Stomach smooth muscle (tissue), 2 donors: ENCODE measurements around the gene MTNR1B.

Experiments
- H3K27ac ChIP-seq: one replicate; pipeline ENCODE4 v1.7.0; 2013; ENCODE audit warnings: mild to moderate bottlenecking, low read length, inconsistent platforms
- H3K27me3 ChIP-seq, 2 donors: one replicate each; pipeline ENCODE4 v1.7.0; 2013; ENCODE audit warnings: low read length in 2 of 2; ENCODE audit not compliant: insufficient read depth in 2 of 2, control insufficient read depth in 1 of 2
- H3K36me3 ChIP-seq, 2 donors: one replicate each; pipeline ENCODE4 v1.7.0; 2013; ENCODE audit warnings: low read length in 2 of 2; ENCODE audit not compliant: control insufficient read depth in 2 of 2, insufficient read depth in 2 of 2
- H3K4me1 ChIP-seq: one replicate; pipeline ENCODE4 v1.7.0; 2013; ENCODE audit warnings: low read length; ENCODE audit not compliant: control insufficient read depth, insufficient read depth
- H3K4me3 ChIP-seq, 2 donors: one replicate each; pipeline ENCODE4 v1.7.0; 2013; ENCODE audit warnings: low read length in 2 of 2
- H3K9ac ChIP-seq, 2 donors: one replicate each; pipeline ENCODE4 v1.7.0; 2013; ENCODE audit warnings: low read length in 2 of 2, mild to moderate bottlenecking in 1 of 2
- H3K9me3 ChIP-seq, 2 donors: one replicate each; pipeline ENCODE4 v1.7.0; 2013; ENCODE audit warnings: low read length in 2 of 2; ENCODE audit not compliant: control insufficient read depth in 2 of 2
- donor health status: healthy.
- donor health status: Pancreatic carcinoma.

Gene MTNR1B

GRCh38 chr11:92954003-92954402, 15.4 kb upstream of the MTNR1B start:
- no peak overlapping the region for H3K9ac ChIP-seq
- no peak overlapping the region for H3K27ac ChIP-seq
- no peaks in the 10 kb centered on the region for H3K9me3 ChIP-seq
- H3K4me1 ChIP-seq: no peaks in the 10 kb centered on the region
- no peaks in the 10 kb centered on the region for H3K36me3 ChIP-seq
- H3K4me3 ChIP-seq: no peak overlapping the region
- no peaks in the 10 kb centered on the region for H3K27me3 ChIP-seq

GRCh38 chr11:92955860-92956259, 13.6 kb upstream of the MTNR1B start:
- H3K4me1 ChIP-seq: no peaks in the 10 kb centered on the region
- no peak overlapping the region for H3K27ac ChIP-seq
- no peak overlapping the region for H3K9ac ChIP-seq
- H3K36me3 ChIP-seq: no peaks in the 10 kb centered on the region
- no peaks in the 10 kb centered on the region for H3K27me3 ChIP-seq
- no peak overlapping the region for H3K4me3 ChIP-seq
- H3K9me3 ChIP-seq: no peaks in the 10 kb centered on the region

- no peak overlapping the region for H3K4me3 ChIP-seq
- H3K9me3 ChIP-seq: no peaks in the 10 kb centered on the region
- H3K36me3 ChIP-seq: no peaks in the 10 kb centered on the region
- H3K4me1 ChIP-seq: no peaks in the 10 kb centered on the region
- H3K27me3 ChIP-seq: no peaks in the 10 kb centered on the region
- no peak overlapping the region for H3K9ac ChIP-seq
- no peak overlapping the region for H3K27ac ChIP-seq
Observed at GRCh38 chr11:92960886-92961285, 8.6 kb upstream of the MTNR1B start.

- H3K9ac ChIP-seq: no peak overlapping the region
- no peaks in the 10 kb centered on the region for H3K27me3 ChIP-seq
- H3K9me3 ChIP-seq: no peaks in the 10 kb centered on the region
- H3K27ac ChIP-seq: no peak overlapping the region
- no peaks in the 10 kb centered on the region for H3K4me1 ChIP-seq
- no peak overlapping the region for H3K4me3 ChIP-seq
- no peaks in the 10 kb centered on the region for H3K36me3 ChIP-seq
Observed at GRCh38 chr11:92962446-92962845, 7.0 kb upstream of the MTNR1B start.

- Histone ChIP-seq H3K27me3 (peaks cover 4 to 6% of the 10 kb centered on the region in 2 donors), H3K4me1 (no peaks in the 10 kb centered on the region), H3K36me3 (no peaks in the 10 kb centered on the region), H3K9ac (no peak overlapping the region), H3K4me3 (no peak overlapping the region), H3K9me3 (no peaks in the 10 kb centered on the region), H3K27ac (no peak overlapping the region)
Observed at GRCh38 chr11:92964471-92964870, 5.0 kb upstream of the MTNR1B start.

GRCh38 chr11:92965196-92965595, 4.3 kb upstream of the MTNR1B start:
- no peaks in the 10 kb centered on the region for H3K36me3 ChIP-seq
- H3K9me3 ChIP-seq: no peaks in the 10 kb centered on the region
- H3K4me3 ChIP-seq: no peak overlapping the region
- H3K27ac ChIP-seq: no peak overlapping the region
- H3K27me3 ChIP-seq: peaks cover 9 to 11% of the 10 kb centered on the region in 2 donors
- no peak overlapping the region for H3K9ac ChIP-seq
- no peaks in the 10 kb centered on the region for H3K4me1 ChIP-seq

- H3K27me3 ChIP-seq: peaks cover 9 to 18% of the 10 kb centered on the region in 2 donors
Observed at GRCh38 chr11:92967178-92967577, 2.3 kb upstream of the MTNR1B start.

GRCh38 chr11:92967867-92968266, 1.6 kb upstream of the MTNR1B start:
- no peaks in the 10 kb centered on the region for H3K36me3 ChIP-seq
- H3K27ac ChIP-seq: no peak overlapping the region
- H3K9me3 ChIP-seq: no peaks in the 10 kb centered on the region
- H3K4me1 ChIP-seq: no peaks in the 10 kb centered on the region
- no peak overlapping the region for H3K4me3 ChIP-seq
- H3K27me3 ChIP-seq: peaks cover 9 to 18% of the 10 kb centered on the region in 2 donors
- H3K9ac ChIP-seq: no peak overlapping the region

More at GRCh38 chr11:92967178-92967577, 2.3 kb upstream of the MTNR1B start:
- Histone ChIP-seq H3K4me3 (no peak overlapping the region), H3K36me3 (no peaks in the 10 kb centered on the region), H3K4me1 (no peaks in the 10 kb centered on the region), H3K27ac (no peak overlapping the region), H3K9me3 (no peaks in the 10 kb centered on the region), H3K9ac (no peak overlapping the region)

- Histone ChIP-seq H3K4me3 (no peak overlapping the region), H3K27me3 (peaks cover 15 to 18% of the 10 kb centered on the region in 2 donors), H3K4me1 (no peaks in the 10 kb centered on the region), H3K9me3 (no peaks in the 10 kb centered on the region), H3K9ac (no peak overlapping the region), H3K36me3 (no peaks in the 10 kb centered on the region), H3K27ac (no peak overlapping the region)
Observed at GRCh38 chr11:92969293-92969633, 188 bp upstream of the MTNR1B start.

GRCh38 chr11:92972248-92972647, 2.8 kb downstream of the MTNR1B start:
- Histone ChIP-seq H3K27me3 (peaks cover 15 to 18% of the 10 kb centered on the region in 2 donors), H3K36me3 (no peaks in the 10 kb centered on the region), H3K9ac (no peak overlapping the region), H3K4me1 (no peaks in the 10 kb centered on the region), H3K27ac (no peak overlapping the region), H3K9me3 (no peaks in the 10 kb centered on the region), H3K4me3 (no peak overlapping the region)

GRCh38 chr11:92975285-92975684, 5.8 kb downstream of the MTNR1B start:
- Histone ChIP-seq H3K9me3 (no peaks in the 10 kb centered on the region), H3K27me3 (peaks cover 6% of the 10 kb centered on the region in 2 donors), H3K36me3 (no peaks in the 10 kb centered on the region), H3K27ac (no peak overlapping the region), H3K9ac (no peak overlapping the region), H3K4me3 (no peak overlapping the region), H3K4me1 (no peaks in the 10 kb centered on the region)
